Osteocyte (in vitro differentiated cells): Measurements from ENCODE around the gene CADM1. TPM values are rescaled to one million over a fixed set of nuclear protein-coding genes. Genes with fewer than 3 reads are reported as not detected.

ENCODE experiments used
- DNase-seq: peaks from one replicate; pipeline ENCODE4 v3.0.0; 2021; ENCODE audit warnings: mixed read lengths; ENCODE audit not compliant: unreplicated experiment; ENCODE audit errors: extremely low spot score
- H3K27ac Mint-ChIP-seq: one replicate; pipeline ENCODE4 v1.8.0; 2021; ENCODE audit warnings: mild to moderate bottlenecking, mixed read lengths; ENCODE audit not compliant: unreplicated experiment
- H3K27me3 Mint-ChIP-seq: one replicate; pipeline ENCODE4 v1.8.0; 2021; ENCODE audit warnings: mixed read lengths; ENCODE audit not compliant: unreplicated experiment
- H3K36me3 Mint-ChIP-seq: one replicate; pipeline ENCODE4 v1.8.0; 2021; ENCODE audit warnings: mixed read lengths; ENCODE audit not compliant: unreplicated experiment
- H3K4me1 Mint-ChIP-seq: one replicate; pipeline ENCODE4 v1.8.0; 2021; ENCODE audit warnings: mixed read lengths; ENCODE audit not compliant: unreplicated experiment
- H3K4me3 Mint-ChIP-seq: one replicate; pipeline ENCODE4 v1.8.0; 2021; ENCODE audit warnings: mild to moderate bottlenecking, moderate library complexity, mixed read lengths; ENCODE audit not compliant: unreplicated experiment
- H3K9me3 Mint-ChIP-seq: one replicate; pipeline ENCODE4 v1.8.0; 2021; ENCODE audit warnings: mixed read lengths; ENCODE audit not compliant: unreplicated experiment
- CTCF ChIP-seq: fragments of 200-600 bp; sonication (generic); IDR thresholded peaks from 2 replicates; pipeline ENCODE4 v1.5.0; 2021; ENCODE audit warnings: antibody characterized with exemption, mild to moderate bottlenecking, moderate library complexity
- total RNA-seq: library from RNA; stranded (reverse); gene quantifications from 2 replicates; pipeline ENCODE4 v1.2.1, GENCODE V29; 2021

The CADM1 gene
- total RNA-seq, 1 donor from 2014 or later: 24.2 TPM

GRCh38 chr11:115406404-115406803, 97.8 kb downstream of the CADM1 start:
- TF ChIP-seq CTCF: no peak
- no peak overlapping the region for H3K4me3 Mint-ChIP-seq
- no peaks in the 10 kb centered on the region for H3K36me3 Mint-ChIP-seq
- H3K27me3 Mint-ChIP-seq: peaks cover 3% of the 10 kb centered on the region
- H3K9me3 Mint-ChIP-seq: no peaks in the 10 kb centered on the region
- no peak for DNase-seq
- no peak overlapping the region for H3K27ac Mint-ChIP-seq
- H3K4me1 Mint-ChIP-seq: peaks cover 37% of the 10 kb centered on the region

GRCh38 chr11:115398333-115399080, 105.7 kb downstream of the CADM1 start:
- Mint-ChIP-seq H3K9me3 (no peaks in the 10 kb centered on the region), H3K36me3 (no peaks in the 10 kb centered on the region), H3K4me3 (no peak overlapping the region), H3K27ac (no peak overlapping the region), H3K4me1 (no peaks in the 10 kb centered on the region), H3K27me3 (peaks cover 3% of the 10 kb centered on the region)
- no peak for TF ChIP-seq CTCF
- DNase-seq: no peak

DNA sequence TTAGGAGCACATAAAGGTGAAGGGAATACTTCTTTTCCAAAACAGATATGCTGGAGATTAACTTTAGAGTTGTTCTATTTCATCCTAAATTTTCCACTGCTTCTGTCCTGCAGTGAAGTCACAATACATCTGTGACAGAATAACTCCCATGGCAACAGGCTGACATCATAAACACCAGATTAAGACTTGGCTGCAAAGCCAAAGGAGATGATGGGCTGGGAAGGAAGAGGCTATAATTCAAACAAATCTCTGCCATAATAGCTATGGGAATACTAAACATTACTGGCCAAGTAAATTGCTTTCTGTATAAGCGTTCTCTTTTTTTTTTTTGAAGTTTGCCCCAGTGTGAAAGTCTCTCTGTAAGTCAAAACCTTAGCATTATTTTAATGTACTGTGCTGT, 107.7 kb downstream of the CADM1 start:
- Mint-ChIP-seq H3K4me1 (peaks cover 6% of the 10 kb centered on the region), H3K36me3 (no peaks in the 10 kb centered on the region), H3K27ac (no peak overlapping the region), H3K9me3 (no peaks in the 10 kb centered on the region), H3K4me3 (no peak overlapping the region), H3K27me3 (no peaks in the 10 kb centered on the region)
- no peak for DNase-seq
- no peak for TF ChIP-seq CTCF

- DNase-seq: no peak
- Mint-ChIP-seq H3K27me3 (no peaks in the 10 kb centered on the region), H3K9me3 (no peaks in the 10 kb centered on the region), H3K4me3 (no peak overlapping the region), H3K36me3 (no peaks in the 10 kb centered on the region), H3K27ac (no peak overlapping the region), H3K4me1 (peaks cover 11% of the 10 kb centered on the region)
- no peak for TF ChIP-seq CTCF
These were observed 110.3 kb downstream of the CADM1 start for GRCh38 chr11:115393950-115394349.

GRCh38 chr11:115391598-115391997, 112.6 kb downstream of the CADM1 start:
- no peak overlapping the region for H3K4me3 Mint-ChIP-seq
- no peak for TF ChIP-seq CTCF
- H3K4me1 Mint-ChIP-seq: peaks cover 11% of the 10 kb centered on the region
- H3K36me3 Mint-ChIP-seq: no peaks in the 10 kb centered on the region
- no peaks in the 10 kb centered on the region for H3K27me3 Mint-ChIP-seq
- H3K9me3 Mint-ChIP-seq: no peaks in the 10 kb centered on the region
- H3K27ac Mint-ChIP-seq: no peak overlapping the region
- no peak for DNase-seq
